ENCODE results near the gene SRGAP1.

- no peak for TF ChIP-seq CTCF (IDR thresholded peaks at IDR 0.05; ENCODE audit: borderline replicate concordance, extremely low read depth, low read length, poor library complexity, severe bottlenecking)
- TF ChIP-seq EZH2 (IDR thresholded peaks at IDR 0.05; ENCODE audit: borderline replicate concordance, low read depth, low read length, severe bottlenecking): no peak
Observed at GRCh38 chr12:63982604-63983295, 138.2 kb downstream of the SRGAP1 start.

Measured in DND-41 (cell line).